D721Med (cell line): ENCODE data around the gene RPL35.

ENCODE experiments used
- DNase-seq: peaks from one replicate; pipeline ENCODE4 v3.0.0; 2011; ENCODE audit warnings: low spot score; ENCODE audit not compliant: insufficient read length
- FAIRE-seq: peaks from 2 replicates; lab custom pipeline; 2011; peaks lifted over from hg19 to GRCh38; lab: Jason Lieb, UNC
- TF ChIP-seq, protein P1 (sequence below): IDR thresholded peaks from 2 replicates; pipeline ENCODE4 v1.5.1; 2012; ENCODE audit warnings: mild to moderate bottlenecking, control low read depth; ENCODE audit not compliant: insufficient read depth; ENCODE audit errors: missing control alignments

The RPL35 gene

GRCh38 chr9:124868511-124869465 lies 7.0 kb upstream of the RPL35 start:
- no peak for FAIRE-seq
- peak; percentile 96 for DNase-seq
- TF ChIP-seq, protein P1, sequence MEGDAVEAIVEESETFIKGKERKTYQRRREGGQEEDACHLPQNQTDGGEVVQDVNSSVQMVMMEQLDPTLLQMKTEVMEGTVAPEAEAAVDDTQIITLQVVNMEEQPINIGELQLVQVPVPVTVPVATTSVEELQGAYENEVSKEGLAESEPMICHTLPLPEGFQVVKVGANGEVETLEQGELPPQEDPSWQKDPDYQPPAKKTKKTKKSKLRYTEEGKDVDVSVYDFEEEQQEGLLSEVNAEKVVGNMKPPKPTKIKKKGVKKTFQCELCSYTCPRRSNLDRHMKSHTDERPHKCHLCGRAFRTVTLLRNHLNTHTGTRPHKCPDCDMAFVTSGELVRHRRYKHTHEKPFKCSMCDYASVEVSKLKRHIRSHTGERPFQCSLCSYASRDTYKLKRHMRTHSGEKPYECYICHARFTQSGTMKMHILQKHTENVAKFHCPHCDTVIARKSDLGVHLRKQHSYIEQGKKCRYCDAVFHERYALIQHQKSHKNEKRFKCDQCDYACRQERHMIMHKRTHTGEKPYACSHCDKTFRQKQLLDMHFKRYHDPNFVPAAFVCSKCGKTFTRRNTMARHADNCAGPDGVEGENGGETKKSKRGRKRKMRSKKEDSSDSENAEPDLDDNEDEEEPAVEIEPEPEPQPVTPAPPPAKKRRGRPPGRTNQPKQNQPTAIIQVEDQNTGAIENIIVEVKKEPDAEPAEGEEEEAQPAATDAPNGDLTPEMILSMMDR: peak; percentile 36

DNA sequence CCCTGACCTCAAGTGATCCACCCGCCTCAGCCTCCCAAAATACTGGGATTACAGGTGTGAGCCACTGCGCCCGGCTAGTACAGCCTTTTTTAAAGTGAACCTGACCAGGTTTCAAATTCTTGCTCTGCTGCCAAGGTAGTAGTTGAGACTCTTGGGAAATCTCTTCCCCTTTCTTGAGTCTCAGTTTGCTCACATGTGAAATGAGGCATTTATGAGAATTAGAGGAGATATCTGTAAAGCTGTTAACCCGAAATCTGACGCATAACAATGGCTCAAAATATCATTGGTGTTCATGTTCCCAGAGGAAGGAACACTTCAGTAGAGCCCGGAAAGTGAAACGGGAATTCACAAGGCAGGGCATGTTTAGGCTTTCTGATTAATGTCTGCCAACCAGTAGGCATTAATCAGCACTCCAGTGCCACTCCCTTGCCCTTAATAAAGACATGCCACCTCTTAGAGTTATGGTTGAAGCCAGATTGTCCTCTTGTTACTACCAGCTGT lies 1.7 kb upstream of the RPL35 start:
- DNase-seq: no peak
- TF ChIP-seq, protein P1: no peak
- FAIRE-seq: no peak

DNA sequence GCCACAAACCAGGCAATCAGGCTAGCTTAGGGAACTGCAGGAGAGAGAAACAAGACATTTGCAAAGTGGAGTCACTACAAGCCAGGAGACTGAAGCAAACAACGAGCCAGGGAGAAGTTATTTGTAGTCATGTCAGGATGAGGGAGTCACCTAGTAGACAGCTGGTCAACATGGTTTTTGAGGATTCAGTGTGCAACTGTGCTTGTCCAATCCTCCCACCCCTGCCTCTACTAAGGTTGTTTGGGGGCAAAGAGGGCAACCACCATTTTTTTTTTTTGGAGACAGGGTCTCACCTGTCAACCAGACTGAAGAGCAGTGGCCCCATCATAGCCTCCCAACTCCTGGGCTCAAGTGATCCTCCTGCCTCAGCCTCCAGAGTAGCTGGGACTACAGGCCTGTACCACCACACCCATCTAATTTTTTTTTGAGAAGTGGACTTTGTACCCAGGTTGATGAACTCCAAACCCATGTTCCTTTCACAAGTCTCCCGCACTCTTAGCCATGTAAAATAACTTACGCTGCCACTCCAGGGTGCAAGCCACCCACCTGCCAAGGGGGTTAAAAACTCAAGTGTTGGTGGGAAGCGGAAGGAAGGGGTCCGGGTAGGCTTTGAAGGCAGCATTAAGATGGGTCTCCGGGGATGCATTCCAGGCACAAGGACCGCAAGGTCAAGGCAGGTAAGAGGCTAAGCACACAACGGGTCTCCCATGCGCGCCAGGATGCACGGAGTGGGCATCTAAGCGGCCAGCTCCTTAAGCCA lies 995 bp downstream of the RPL35 start:
- TF ChIP-seq, protein P1: no peak
- DNase-seq (no peak), FAIRE-seq (no peak)

GRCh38 chr9:124859803-124860581 lies 1.8 kb downstream of the RPL35 start:
- TF ChIP-seq, protein P1: no peak
- no peak for FAIRE-seq
- no peak for DNase-seq

DNA sequence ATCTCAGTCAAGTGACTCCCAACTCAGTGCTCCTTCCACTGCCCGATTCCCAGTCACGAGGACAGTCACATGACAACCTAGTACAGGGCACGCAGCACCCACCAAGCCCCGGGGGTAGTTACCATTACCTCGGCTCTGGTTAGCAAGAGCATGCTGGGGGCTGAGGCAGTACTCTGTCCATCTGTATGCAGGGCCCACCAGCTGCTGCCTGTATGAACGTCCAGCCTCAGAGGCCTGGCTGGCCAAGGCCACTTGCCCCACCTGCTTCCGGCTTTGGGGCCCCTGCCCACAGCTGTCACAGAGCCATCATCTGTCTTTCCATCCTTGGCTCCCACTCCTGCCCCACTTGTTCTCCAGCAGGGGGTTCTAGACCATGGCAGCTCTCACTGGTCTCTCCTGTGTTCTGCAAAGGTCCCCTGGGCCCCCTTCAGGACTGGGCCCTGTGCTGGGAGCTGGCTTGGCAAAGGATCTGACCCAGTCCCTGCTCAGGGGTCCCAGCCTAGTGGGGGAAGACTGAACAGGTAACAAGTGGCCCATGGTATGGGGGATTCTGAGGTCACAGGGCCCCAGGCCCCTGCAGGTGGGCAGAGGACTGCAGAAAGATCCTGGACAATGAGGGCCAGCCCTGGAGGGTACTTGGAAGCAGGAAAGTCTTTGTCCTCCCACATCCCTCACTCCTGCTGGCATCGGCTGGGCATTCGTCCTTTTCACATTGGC lies 3.3 kb downstream of the RPL35 start:
- TF ChIP-seq, protein P1: no peak
- DNase-seq (no peak), FAIRE-seq (no peak)

- TF ChIP-seq, protein P1: no peak
- FAIRE-seq (no peak), DNase-seq (no peak)
Measured at GRCh38 chr9:124857533-124858162, 4.1 kb downstream of the RPL35 start.
